GM23338 (cell line): ENCODE measurements around the gene MADCAM1. TPM values are rescaled to one million over a fixed set of nuclear protein-coding genes. Genes with fewer than 3 reads are reported as not detected.

Experiments used
- ATAC-seq: fragments of 200-7000 bp; cut with Tn5 transposase; 3 replicates; pipeline ENCODE4 v1.9.1; 2020
- DNase-seq: peaks from one replicate; pipeline ENCODE4 v3.0.0-alpha.2; 2015; ENCODE audit warnings: low spot score
- H2AFZ ChIP-seq: fragments of 200-600 bp; sonication (generic); 2 replicates; pipeline ENCODE4 v1.8.0; 2016; ENCODE audit warnings: antibody characterized with exemption, mild to moderate bottlenecking, moderate library complexity
- H3F3A ChIP-seq: fragments of 200-600 bp; sonication (generic); replicated peaks from 2 replicates; pipeline ENCODE4 v1.8.0; 2017; ENCODE audit warnings: antibody characterized with exemption, mixed run types, low read depth
- H3K27ac ChIP-seq: fragments of 200-600 bp; sonication (generic); 2 replicates; pipeline ENCODE4 v1.6.1; 2016; ENCODE audit warnings: low read depth
- H3K27me3 ChIP-seq: fragments of 200-600 bp; sonication (generic); 2 replicates; pipeline ENCODE4 v1.8.0; 2016; ENCODE audit warnings: mild to moderate bottlenecking, mixed run types, moderate library complexity; ENCODE audit not compliant: insufficient read depth
- H3K36me3 ChIP-seq: fragments of 200-600 bp; sonication (generic); 2 replicates; pipeline ENCODE4 v1.8.0; 2016; ENCODE audit warnings: mild to moderate bottlenecking; ENCODE audit not compliant: insufficient read depth
- H3K4me1 ChIP-seq: fragments of 200-600 bp; sonication (generic); 2 replicates; pipeline ENCODE4 v1.8.0; 2016; ENCODE audit warnings: mild to moderate bottlenecking, moderate library complexity; ENCODE audit not compliant: insufficient read depth
- H3K4me2 ChIP-seq: fragments of 200-600 bp; sonication (generic); 2 replicates; pipeline ENCODE4 v1.7.1; 2017; ENCODE audit warnings: mixed run types
- H3K4me3 ChIP-seq: fragments of 200-600 bp; sonication (generic); 2 replicates; pipeline ENCODE4 v1.6.1; 2016; ENCODE audit warnings: mixed run types
- H3K79me2 ChIP-seq: fragments of 200-600 bp; sonication (generic); replicated peaks from 2 replicates; pipeline ENCODE4 v1.8.0; 2017; ENCODE audit warnings: mild to moderate bottlenecking; ENCODE audit not compliant: insufficient read depth
- H3K9me2 ChIP-seq: fragments of 200-600 bp; sonication (generic); 2 replicates; pipeline ENCODE4 v1.8.0; 2017; ENCODE audit not compliant: insufficient read depth
- H4K20me1 ChIP-seq: fragments of 200-600 bp; sonication (generic); replicated peaks from 2 replicates; pipeline ENCODE4 v1.8.0; 2017; ENCODE audit warnings: mild to moderate bottlenecking; ENCODE audit not compliant: insufficient read depth
- H3K27ac Mint-ChIP-seq: 2 replicates; pipeline ENCODE4 v1.8.0; 2020; ENCODE audit warnings: inconsistent platforms, mild to moderate bottlenecking, moderate library complexity, mixed read lengths
- H3K27me3 Mint-ChIP-seq: 3 replicates; pipeline ENCODE4 v1.8.0; 2022; ENCODE audit warnings: low read depth, mild to moderate bottlenecking, moderate library complexity, mixed read lengths, inconsistent platforms; ENCODE audit not compliant: insufficient read depth, poor library complexity
- H3K36me3 Mint-ChIP-seq: 3 replicates; pipeline ENCODE4 v1.8.0; 2021; ENCODE audit warnings: low read depth, mild to moderate bottlenecking, inconsistent platforms, moderate library complexity, mixed read lengths
- H3K4me1 Mint-ChIP-seq: 3 replicates; pipeline ENCODE4 v1.8.0; 2020; ENCODE audit warnings: mild to moderate bottlenecking, inconsistent platforms, mixed read lengths
- H3K4me3 Mint-ChIP-seq: 3 replicates; pipeline ENCODE4 v1.8.0; 2021; ENCODE audit warnings: moderate library complexity, mild to moderate bottlenecking, inconsistent platforms, mixed read lengths
- H3K9me3 Mint-ChIP-seq: 3 replicates; pipeline ENCODE4 v1.8.0; 2020; ENCODE audit warnings: moderate library complexity, mild to moderate bottlenecking, inconsistent platforms, mixed read lengths
- CREB1 ChIP-seq: fragments of 250-450 bp; sonication (Bioruptor Pico); IDR thresholded peaks from 2 replicates; pipeline ENCODE4 v1.5.0; 2020; ENCODE audit warnings: low read depth, mild to moderate bottlenecking, moderate library complexity
- CTCF ChIP-seq, 2 experiments: fragments of 200-600 bp in 1 of 2; sonication (generic) in 1 of 2; conservative IDR thresholded peaks; 2 replicates each; pipeline versions ENCODE4 v1.5.1 to v1.6.1; 2016 to 2017; ENCODE audit warnings: antibody characterized with exemption in 2 of 2, low read depth in 2 of 2, mild to moderate bottlenecking in 2 of 2, moderate library complexity in 1 of 2
- ETS1 ChIP-seq: IDR thresholded peaks from 2 replicates; pipeline ENCODE4 v1.6.1; 2016; ENCODE audit warnings: antibody characterized with exemption
- EZH2 ChIP-seq: fragments of 200-600 bp; sonication (generic); IDR thresholded peaks from one replicate; pipeline ENCODE4 v1.8.0; 2017; ENCODE audit warnings: antibody characterized with exemption, mild to moderate bottlenecking, low read depth; ENCODE audit not compliant: unreplicated experiment
- EZH2phosphoT487 ChIP-seq: fragments of 200-600 bp; sonication (generic); IDR thresholded peaks from one replicate; pipeline ENCODE4 v1.8.1; 2018; ENCODE audit warnings: antibody characterized with exemption; ENCODE audit not compliant: unreplicated experiment
- JUNB ChIP-seq: IDR thresholded peaks from one replicate; pipeline ENCODE4 v1.6.1; 2016; ENCODE audit warnings: antibody characterized with exemption; ENCODE audit not compliant: unreplicated experiment
- NANOG ChIP-seq: IDR thresholded peaks from 2 replicates; pipeline ENCODE4 v1.6.1; 2016; ENCODE audit warnings: antibody characterized with exemption, borderline replicate concordance
- POLR2AphosphoS5 ChIP-seq: IDR thresholded peaks from 2 replicates; pipeline ENCODE4 v1.6.1; 2016; ENCODE audit warnings: antibody characterized with exemption, low read depth
- STAT1 ChIP-seq: IDR thresholded peaks from one replicate; pipeline ENCODE4 v1.6.1; 2016; ENCODE audit warnings: antibody characterized with exemption; ENCODE audit not compliant: unreplicated experiment
- ZNF114 ChIP-seq: fragments of 250-450 bp; sonication (Bioruptor Pico); IDR thresholded peaks from 2 replicates; pipeline ENCODE4 v1.5.0; 2020; ENCODE audit warnings: mild to moderate bottlenecking, moderate library complexity
- ZNF331 ChIP-seq: fragments of 250-450 bp; sonication (Bioruptor Pico); IDR thresholded peaks from 2 replicates; pipeline ENCODE4 v1.5.0; 2020; ENCODE audit warnings: low read depth, mild to moderate bottlenecking, moderate library complexity
- ZNF462 ChIP-seq: fragments of 250-450 bp; sonication (Bioruptor Pico); IDR thresholded peaks from 2 replicates; pipeline ENCODE4 v1.5.0; 2020; ENCODE audit warnings: mild to moderate bottlenecking, moderate library complexity
- polyA plus RNA-seq: library from polyadenylated mRNA; unstranded; fragments of >200 nt; fragmentation: Nextera tagmentation; extraction: Ambion mirVana; gene quantifications from 2 replicates; pipeline ENCODE4 v1.2.1, GENCODE V29; 2016
- total RNA-seq: library from RNA; depleted of rRNA; stranded (reverse); fragments of >200 nt; shearing (Covaris generic); gene quantifications from 2 replicates; pipeline ENCODE4 v1.2.3, GENCODE V29; 2014

The MADCAM1 gene
- total and polyA plus RNA-seq, 2 experiments from 2014 or later, result 2.1 to 2.5 TPM

GRCh38 chr19:465056-465816, 31.1 kb upstream of the MADCAM1 start (continued):
- TF ChIP-seq ZNF114 (CRISPR knock-in tag), result no peak
- TF ChIP-seq CTCF (conservative IDR thresholded peaks at IDR 0.05; ENCODE audit: low read depth in 2 of 2), result no peak
- no peak for TF ChIP-seq JUNB

GRCh38 chr19:467554-467953, 28.7 kb upstream of the MADCAM1 start:
- H3K4me3 Mint-ChIP-seq, result no peak overlapping the region
- no peaks in the 10 kb centered on the region for H3K79me2 ChIP-seq
- H3K27me3 ChIP-seq, result peaks cover 3% of the 10 kb centered on the region
- no peak for ATAC-seq
- no peak overlapping the region for H2AFZ ChIP-seq
- no peak overlapping the region for H3K27ac Mint-ChIP-seq
- H3K4me1 ChIP-seq, result no peaks in the 10 kb centered on the region
- H3K4me3 ChIP-seq, result no peak overlapping the region
- no peak overlapping the region for H3K4me2 ChIP-seq
- H3K36me3 Mint-ChIP-seq, result no peaks in the 10 kb centered on the region
- DNase-seq, result no peak
- H3K9me3 Mint-ChIP-seq, result peaks cover 4% of the 10 kb centered on the region
- H3K9me2 ChIP-seq, result no peaks in the 10 kb centered on the region
- H4K20me1 ChIP-seq, result no peaks in the 10 kb centered on the region
- H3K4me1 Mint-ChIP-seq, result no peaks in the 10 kb centered on the region; the same call in 2 of the 3 replicates
- no peak overlapping the region for H3K27ac ChIP-seq
- H3K27me3 Mint-ChIP-seq, result peaks cover 20% of the 10 kb centered on the region
- H3F3A ChIP-seq, result 0 out of 2 replicates have a peak, but pooled peaks cover under 1% of the 10 kb centered on the region
- no peaks in the 10 kb centered on the region for H3K36me3 ChIP-seq
- TF ChIP-seq EZH2phosphoT487 (no peak), ZNF331 (CRISPR knock-in tag) (no peak), NANOG (no peak), STAT1 (no peak), ZNF462 (CRISPR knock-in tag) (no peak), ETS1 (no peak), ZNF114 (CRISPR knock-in tag) (no peak), EZH2 (no peak), POLR2AphosphoS5 (no peak), CREB1 (CRISPR knock-in tag) (no peak), CTCF (conservative IDR thresholded peaks at IDR 0.05; ENCODE audit: low read depth in 2 of 2) (no peak), JUNB (no peak)
